Stimulated activated CD4-positive, alpha-beta T cell treated with anti-CD3 and anti-CD28 coated beads, Interleukin-2, amount 100 ng/mL, for 4 hours (primary cell): ENCODE measurements around the gene USP49.

Source experiments
- DNase-seq: peaks from one replicate; pipeline ENCODE4 v3.0.0-alpha.2; 2020; ENCODE audit warnings: low read depth

USP49 gene

DNA sequence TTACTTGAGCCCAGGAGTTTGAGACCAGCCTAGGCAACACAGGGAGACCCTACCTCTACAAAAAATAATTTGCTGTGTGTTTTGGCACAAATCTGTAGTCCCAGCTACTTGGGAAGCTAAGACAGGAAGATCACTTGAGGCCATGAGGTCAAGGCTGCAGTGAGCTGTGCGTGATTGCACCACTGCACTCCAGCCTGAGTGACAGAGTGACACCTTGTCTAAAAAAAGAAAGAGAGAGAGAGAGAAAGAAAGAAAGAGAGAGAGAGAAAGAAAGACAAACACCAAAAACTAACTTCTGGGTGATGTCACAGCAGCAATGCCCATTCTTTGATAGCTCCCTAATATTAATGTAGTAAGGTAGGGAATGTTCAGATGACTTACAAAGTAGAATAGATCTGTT lies 20.4 kb downstream of the USP49 start:
- DNase-seq = no peak

DNA sequence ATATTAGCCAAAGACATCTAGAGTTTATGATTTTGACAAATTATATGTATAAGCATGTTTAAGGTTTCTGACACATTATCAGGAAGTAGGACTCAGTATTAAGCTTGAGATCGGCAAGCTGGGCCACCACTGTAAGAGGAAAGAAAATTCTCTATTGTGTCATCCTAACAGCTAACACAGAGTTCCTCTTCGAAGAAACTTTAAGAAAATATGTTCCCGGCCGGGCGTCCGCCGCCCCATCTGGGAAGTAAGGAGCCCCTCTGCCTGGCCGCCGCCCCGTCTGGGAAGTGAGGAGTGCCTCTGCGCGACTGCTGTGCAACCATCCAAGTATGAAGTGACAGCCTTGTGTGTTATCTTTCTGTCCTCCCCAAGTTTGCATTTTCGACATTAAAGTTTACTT lies 23.0 kb downstream of the USP49 start:
- DNase-seq = no peak

- no peak for DNase-seq
These were observed 23.5 kb downstream of the USP49 start for GRCh38 chr6:41871691-41872090.

- DNase-seq = no peak
These were observed 35.8 kb downstream of the USP49 start for GRCh38 chr6:41859356-41859755.

DNA sequence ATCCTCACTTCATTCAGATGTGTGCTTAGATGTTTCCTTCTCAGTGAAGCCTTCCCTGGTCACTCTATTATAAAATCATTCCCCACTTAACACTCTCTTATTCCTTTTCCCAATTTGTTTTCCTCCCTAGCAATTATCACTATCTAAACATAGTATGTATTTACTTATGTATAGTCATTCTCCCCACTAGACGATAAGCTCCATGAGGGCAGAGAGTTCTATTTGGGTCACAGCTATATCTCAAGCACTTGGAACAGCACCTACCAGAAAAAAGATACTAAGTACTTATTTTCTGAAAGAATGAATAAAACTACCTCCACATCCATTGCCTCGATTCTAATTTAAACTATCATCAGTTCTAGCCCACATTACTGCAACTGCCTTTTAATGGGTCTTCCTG lies 36.5 kb downstream of the USP49 start:
- DNase-seq = no peak

DNA sequence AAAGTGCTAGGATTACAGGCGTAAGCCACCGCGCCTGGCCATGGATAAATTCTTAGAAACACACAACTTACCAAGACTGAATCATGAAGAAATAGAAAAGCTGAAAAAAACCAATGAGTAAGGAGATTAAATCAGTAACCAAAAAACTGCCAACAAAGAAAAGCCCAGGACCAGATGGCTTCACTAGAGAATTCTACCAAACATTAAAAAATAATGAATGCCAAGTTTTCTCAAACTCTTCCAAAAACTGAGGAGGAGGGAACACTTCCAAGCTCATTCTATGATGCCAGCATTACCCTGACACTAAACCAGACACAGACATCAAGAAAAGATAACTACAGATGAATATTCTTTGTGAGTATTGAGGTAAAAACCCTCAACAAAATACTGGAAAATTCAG lies 44.3 kb downstream of the USP49 start:
- no peak for DNase-seq

- DNase-seq = peak; percentile 24
These were observed 48.4 kb downstream of the USP49 start for GRCh38 chr6:41846666-41847237.

GRCh38 chr6:41843178-41843577 lies 52.0 kb downstream of the USP49 start:
- DNase-seq = no peak

GRCh38 chr6:41840326-41840725 lies 54.8 kb downstream of the USP49 start:
- DNase-seq = no peak

GRCh38 chr6:41836660-41837052 lies 58.5 kb downstream of the USP49 start:
- DNase-seq = no peak

DNA sequence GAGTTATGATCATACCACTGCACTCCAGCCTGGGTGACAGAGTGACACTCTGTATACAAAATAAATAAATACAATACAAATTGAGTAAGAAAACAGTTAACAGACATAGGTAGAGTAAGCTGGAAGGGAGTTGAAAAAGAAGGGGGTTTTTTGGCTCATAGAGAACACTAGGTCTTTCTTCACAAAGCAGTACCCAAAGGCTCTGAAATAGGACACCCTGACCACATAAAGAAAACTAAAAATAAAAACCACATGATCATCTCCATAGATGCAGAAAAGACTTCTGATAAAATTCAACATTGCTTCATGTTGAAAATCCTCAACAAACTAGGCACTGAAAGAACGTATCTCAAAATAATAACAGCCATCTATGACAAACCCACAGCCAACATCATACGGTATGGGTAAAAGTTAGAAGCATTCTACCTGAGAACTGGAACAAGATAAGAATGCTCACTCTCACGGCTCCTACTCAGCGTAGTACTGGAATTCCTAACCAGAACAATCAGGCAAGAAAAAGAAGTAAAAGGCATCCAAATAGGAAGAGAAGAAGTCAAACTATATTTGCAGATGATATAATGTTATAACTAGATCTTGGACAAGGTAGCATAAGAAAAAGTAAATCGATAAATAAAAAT lies 59.0 kb downstream of the USP49 start:
- DNase-seq = no peak

GRCh38 chr6:41832263-41832662 lies 62.9 kb downstream of the USP49 start:
- DNase-seq = no peak

- DNase-seq = no peak
These were observed 68.7 kb downstream of the USP49 start for GRCh38 chr6:41826343-41827022.

- DNase-seq = no peak
These were observed 70.3 kb downstream of the USP49 start for GRCh38 chr6:41824571-41825569.

DNA sequence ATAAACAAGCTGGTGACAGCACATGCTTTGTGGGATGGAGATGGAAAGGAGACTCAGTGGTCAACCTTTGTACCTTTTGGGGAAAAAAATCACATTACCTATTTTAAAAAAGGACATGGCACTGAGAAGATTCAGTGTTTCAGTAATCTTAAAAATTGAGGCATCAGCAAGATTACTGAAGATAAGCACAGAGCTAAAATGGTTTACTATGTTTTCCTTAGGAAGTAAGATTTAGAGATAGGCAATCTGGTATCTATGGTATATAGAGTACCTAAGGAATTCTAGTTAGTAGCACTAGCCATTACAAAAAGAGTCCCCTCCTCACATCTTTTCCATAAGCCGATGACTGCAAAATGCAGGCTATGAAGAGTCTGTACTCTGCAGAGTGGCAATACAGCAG lies 72.0 kb downstream of the USP49 start:
- no peak for DNase-seq

DNA sequence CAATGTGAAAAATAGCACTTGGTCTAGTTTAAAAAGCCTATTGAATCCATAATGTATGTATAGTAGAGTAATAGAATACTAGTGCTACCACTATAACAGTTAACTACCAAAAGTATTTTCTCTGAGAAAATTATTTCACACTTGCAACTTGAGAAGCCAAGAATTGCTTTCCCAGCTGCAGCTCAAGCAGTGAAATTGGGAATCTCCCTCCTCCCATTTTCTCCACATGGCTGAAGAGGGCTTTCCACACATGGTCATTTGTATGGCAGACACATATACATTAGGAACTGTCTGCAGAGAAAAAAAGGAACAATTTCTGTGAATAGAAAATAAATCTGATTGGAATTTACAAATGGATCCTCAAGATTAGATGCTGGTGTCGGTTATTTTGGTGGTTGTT lies 73.2 kb downstream of the USP49 start:
- DNase-seq = no peak

DNA sequence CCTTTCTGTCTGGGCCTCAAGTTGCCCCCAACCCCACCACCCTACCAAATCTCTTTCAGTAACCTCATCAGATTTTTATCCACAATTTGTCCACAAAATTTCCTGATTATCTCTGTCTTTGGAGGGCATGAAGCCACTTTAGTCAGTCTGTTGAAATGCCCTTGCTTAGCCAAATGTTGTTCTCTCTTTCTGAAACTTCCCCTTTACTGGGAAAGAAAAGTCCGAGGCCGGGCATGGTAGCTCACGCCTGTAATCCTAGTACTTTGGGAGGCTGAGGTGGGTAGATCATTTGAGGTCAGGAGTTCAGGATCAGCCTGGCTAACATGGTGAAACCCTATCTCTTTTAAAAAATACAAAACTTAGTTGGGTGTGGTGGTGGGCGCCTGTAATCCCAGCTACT lies 73.9 kb downstream of the USP49 start:
- no peak for DNase-seq

DNA sequence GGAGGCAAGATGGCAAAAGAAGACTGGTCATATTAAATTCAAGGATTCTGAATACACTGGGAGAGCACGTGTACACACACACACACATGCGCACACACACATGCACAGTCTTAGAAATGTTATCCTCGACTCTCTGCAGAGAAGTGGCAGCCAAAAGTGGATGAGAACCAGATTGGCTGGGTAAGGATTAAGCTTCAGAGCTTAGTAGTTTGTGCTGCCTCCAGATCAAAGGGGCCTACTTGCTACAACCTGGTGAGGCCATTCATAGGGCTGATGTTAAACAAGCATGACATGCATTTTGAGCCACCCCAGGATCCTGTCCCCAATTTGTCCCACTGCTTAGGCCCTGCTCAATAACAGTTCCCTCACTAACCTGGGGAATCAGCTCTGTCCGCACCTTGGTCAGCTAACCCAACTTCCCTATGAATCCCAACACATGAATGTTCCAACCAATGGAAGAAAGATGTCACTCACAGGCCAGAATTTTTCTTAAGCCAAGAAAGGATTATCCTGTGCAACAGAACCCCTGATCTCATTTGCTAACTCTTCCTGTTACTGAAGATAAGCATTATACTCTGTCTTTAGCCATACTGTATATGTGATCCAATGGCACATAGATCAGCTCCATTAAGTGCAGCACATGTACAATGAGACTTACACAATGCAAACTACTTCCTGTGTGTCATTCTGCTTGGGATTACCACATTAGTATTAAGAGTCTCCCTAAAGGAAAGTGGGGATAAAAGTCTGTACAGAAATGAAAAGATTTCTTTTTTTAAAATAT lies 76.7 kb downstream of the USP49 start:
- DNase-seq = no peak

DNA sequence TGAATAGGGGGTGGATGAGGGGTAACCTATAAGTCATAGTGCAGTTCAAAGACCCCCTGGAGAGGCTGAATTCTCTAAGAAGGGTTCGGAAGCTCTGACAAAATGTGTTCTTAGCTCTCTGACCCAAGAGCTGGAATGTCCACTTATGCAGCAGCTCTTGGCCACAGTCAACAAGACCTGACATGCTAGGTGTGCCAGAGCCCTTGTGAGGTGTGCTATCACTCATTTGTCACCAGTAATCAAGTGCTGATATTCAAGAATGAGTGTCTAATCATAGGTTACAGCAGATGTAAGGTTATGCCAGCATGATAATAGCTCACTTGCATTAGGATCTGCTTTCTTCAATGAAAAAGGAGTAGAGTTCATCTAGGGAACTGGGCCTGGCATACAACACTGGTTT lies 79.6 kb downstream of the USP49 start:
- DNase-seq = no peak

- DNase-seq = no peak
These were observed 80.5 kb downstream of the USP49 start for GRCh38 chr6:41814629-41815028.

GRCh38 chr6:41813956-41814355 lies 81.2 kb downstream of the USP49 start:
- no peak for DNase-seq

DNA sequence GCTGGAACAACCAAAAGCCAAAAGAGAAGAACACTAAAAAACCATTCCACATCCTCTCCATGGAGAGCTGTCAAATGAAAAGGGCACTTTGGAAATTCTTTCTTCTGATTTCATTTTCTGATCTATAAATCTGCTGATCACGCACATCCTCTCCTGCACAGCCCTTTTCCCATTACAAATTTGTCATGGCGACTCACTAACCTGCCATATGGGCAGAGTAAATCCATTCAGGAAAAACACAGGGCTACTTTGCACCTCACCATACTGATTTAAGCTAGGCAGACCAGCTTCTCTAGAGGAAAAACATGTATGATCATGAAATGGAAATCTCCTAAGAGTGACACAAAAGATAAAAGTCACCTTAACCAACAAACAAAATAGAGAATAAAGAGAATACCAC lies 81.7 kb downstream of the USP49 start:
- DNase-seq = no peak
